ENCODE data around the gene KAZN.

- TF ChIP-seq CTCF (conservative IDR thresholded peaks at IDR 0.05; ENCODE audit: low read length) (no peak), EZH2phosphoT487 (IDR thresholded peaks at IDR 0.05; ENCODE audit: borderline replicate concordance) (no peak)
Measured at GRCh38 chr1:15053153-15053552, 454.7 kb downstream of the KAZN start.
